ENCODE measurements around the gene RAD54L.
"Not testable (repeated sequence)": the region's sequence is repeated elsewhere in the genome, so short reads cannot be mapped to it uniquely, and the experiment has no call there.

The RAD54L gene

GRCh38 chr1:46288485-46289133 is 41.0 kb downstream of the RAD54L start:
- no peak for DNase-seq

DNA sequence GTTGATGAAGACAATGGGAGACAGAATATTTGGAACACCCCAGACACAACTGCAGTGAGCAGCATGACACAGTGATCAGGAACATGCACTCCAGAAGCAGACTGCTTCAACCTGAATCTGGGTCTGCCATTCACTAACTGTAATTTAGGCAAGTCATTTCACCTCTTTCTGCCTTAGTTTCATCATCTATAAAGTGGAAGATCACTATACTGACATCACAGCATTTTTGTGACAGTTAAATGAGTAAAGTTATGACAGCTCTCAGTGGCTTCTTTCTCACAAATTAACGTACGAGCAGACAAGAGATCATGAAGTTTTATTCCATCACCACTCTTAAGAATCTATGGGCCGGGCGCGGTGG is 41.6 kb downstream of the RAD54L start:
- no peak for DNase-seq

DNA sequence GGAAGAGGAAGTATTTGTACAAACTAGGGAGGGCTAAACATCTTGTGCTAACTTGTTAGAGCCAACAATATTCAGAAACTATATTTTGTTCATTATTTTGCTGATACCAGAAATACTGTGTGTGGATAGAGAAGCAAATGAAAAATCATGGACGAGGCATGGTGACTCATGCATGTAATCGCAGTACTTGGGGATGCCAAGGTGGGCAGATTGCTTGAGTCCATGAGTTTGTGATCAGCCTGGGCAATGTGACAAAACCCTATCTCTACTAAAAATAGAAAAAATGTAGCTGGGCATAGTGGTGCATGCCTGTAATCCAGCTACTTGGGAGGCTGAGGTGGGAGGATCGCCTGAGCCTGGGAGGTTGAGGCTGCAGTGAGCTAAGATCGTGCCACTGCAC is 42.4 kb downstream of the RAD54L start:
- no peak for DNase-seq

DNA sequence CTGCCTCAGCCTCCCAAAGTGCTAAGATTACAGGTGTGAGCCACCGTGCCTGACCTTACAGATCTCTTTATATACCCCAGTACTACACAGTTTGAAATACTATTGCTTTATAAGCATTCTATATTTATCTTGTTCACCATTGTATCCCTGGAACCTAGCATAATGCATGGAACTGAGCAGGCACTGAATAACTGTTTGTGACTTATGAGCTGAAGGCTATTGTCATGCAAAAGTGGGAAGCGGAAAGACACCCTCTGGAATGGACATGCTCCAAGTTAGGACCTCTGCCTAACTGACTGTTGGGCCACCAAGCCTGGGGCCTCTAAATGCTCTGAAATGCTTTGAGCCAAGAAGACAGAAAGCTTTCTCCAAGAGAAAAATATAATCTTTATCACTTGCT is 47.7 kb downstream of the RAD54L start:
- no peak for DNase-seq

DNA sequence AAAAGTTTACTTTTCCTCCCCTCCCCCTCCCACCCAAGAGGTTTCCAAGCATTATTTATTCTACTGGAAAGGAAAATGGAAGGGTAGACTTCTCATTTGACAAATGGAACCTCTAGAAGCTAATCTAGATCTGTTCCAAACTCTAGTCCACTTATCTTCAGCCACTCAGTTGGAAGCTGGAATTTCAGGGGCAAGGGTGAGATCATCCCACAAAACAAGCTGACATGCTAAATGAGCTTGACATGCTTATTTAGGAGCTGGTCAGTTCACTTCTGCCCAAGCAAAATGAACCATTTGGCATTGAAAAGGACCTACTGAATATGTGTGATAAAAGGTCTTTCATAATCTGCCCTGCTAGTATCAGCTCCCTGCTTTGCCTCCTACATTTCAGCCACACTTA is 50.8 kb downstream of the RAD54L start:
- DNase-seq: no peak

DNA sequence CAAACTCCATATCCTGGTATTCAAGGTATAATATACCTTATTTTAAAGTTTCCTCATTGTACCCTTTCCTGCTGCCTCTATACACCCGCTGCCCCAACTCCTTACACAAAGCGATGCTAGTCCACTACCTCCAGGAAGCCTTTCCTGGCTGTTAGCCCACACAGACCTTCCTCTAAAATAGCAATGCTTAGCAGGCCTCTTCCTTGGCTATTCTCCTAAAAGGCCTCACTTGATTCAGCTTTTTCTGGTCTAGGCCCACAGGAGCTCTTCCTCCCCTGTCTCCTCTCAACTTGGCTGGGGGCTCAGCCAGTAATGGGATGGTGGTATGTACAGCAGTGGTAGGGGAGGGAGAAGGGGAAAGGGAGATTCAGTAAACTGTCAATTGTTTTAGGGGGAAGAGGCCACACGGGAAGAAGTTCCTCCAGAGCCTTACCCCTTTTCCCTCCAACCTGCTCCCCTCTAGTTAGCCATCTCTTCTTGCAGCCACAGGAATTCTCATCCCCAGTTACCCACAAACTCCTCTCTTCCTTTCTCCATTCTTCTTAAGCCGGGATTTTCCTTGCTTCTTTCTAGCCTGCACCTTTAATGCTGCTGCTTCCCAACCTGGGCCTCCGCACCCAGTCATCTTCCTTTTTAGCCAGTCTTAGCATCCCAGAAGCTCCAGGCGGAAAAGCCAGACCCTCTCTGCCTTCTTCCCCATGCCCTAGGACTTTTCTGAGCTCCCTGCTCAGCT is 53.3 kb downstream of the RAD54L start:
- no peak for DNase-seq

DNA sequence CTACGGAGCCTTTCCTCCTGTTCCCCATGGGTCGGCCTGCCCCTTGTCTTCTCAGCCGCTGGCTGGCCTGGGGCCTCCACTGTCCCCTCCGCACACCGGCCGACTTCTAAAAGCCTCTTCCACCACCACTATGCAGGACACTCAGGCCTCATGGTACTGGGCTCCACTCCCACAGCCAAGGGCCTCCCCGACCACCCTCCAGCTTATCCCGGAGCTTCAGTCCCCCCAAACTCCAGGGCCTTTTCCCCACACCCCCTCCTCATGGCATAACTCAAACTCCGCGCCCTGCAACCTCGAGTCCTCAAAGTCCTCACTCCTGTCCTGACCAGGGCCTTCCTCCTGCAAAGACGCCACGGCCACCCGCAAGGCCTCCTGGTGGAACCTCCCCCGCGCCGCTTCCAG is 53.8 kb downstream of the RAD54L start:
- DNase-seq: no peak

GRCh38 chr1:46301808-46302640 is 54.5 kb downstream of the RAD54L start:
- DNase-seq: no peak

DNA sequence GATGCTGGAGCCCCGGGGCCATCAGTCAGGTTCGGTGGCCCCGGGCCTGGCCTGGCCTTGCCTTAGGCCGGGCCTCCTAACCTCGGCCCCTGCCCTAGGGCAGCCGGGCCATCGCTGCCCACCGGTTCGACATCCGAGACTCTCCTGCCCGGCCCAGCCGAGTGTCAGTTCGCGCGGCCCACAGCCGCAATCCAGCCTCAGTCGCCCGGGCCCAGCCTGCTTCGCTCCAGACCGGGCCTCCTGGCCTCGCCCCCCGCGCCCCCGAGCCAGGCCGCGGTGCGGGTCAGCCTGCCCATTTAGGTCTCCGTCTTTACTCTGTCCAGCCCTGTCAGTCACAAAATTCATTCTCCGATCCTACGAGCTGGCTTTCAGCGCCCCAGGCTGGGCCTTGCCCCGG is 55.1 kb downstream of the RAD54L start:
- DNase-seq: no peak

DNA sequence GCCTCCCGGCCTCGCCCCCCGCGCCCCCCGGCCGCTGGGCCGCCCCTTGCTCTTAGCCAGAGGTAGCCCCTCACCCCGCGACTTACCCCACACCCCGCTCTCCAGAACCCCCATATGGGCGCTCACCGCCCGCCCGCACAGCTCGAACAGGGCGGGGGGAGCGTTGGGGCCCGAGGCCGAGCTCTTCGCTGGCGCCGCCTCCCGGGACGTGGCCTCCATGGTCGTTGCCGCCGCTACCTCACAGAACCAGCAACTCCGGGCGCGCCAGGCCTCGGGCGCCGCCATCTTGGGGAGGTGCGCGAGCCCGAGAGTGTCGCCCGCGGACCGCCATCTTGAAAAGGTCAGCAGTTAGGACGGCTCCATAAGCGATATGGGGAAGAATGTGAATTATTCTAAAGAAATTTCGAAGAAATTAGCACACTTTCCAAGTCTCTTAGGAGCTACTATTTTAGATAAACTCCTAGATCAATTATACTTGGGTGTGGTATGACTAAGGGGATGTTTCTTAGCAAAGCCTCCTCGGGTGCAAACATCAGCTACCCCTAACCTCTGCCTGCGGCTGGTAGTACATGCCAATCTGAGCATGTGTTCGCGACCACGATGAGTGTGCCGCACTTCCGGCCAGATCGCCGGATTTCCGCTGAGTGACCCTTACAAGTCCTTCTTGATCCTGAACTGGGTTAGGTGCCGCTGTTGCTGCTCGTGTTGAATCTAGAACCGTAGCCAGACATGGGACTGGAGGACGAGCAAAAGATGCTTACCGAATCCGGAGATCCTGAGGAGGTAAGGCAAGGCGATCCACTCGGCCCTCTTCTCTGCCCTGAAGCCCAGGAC is 55.7 kb downstream of the RAD54L start, which contains the start of the genes LRRC41 and UQCRH:
Gene LRRC41, minus strand, starts transcription at position 579 of the 834 bp plus-strand sequence. Its CDS starts 294 bp downstream, at position 285.
Gene UQCRH, plus strand, starts transcription at position 661 of the 834 bp plus-strand sequence. Its CDS starts 69 bp downstream, at position 730.
- DNase-seq: peak; percentile 81

GRCh38 chr1:46303872-46304326 is 56.3 kb downstream of the RAD54L start:
- DNase-seq: no peak

DNA sequence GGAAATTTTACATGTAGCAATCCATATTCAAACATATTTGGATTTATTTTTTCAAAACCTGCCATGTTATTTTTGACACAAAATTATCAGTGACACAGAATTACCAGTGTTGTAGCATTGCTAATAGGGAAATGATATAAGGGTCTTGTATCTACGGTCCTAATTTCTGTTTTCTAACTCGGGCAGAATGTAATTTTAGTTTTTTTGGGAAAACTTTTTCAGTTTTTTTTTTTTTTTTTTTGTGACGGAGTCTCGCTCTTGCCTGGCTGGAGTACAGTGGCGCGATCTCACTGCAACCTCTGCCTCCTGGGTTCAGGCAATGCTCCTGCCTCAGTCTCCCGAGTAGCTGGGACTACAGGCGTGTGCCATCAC is 58.6 kb downstream of the RAD54L start:
- no peak for DNase-seq

DNA sequence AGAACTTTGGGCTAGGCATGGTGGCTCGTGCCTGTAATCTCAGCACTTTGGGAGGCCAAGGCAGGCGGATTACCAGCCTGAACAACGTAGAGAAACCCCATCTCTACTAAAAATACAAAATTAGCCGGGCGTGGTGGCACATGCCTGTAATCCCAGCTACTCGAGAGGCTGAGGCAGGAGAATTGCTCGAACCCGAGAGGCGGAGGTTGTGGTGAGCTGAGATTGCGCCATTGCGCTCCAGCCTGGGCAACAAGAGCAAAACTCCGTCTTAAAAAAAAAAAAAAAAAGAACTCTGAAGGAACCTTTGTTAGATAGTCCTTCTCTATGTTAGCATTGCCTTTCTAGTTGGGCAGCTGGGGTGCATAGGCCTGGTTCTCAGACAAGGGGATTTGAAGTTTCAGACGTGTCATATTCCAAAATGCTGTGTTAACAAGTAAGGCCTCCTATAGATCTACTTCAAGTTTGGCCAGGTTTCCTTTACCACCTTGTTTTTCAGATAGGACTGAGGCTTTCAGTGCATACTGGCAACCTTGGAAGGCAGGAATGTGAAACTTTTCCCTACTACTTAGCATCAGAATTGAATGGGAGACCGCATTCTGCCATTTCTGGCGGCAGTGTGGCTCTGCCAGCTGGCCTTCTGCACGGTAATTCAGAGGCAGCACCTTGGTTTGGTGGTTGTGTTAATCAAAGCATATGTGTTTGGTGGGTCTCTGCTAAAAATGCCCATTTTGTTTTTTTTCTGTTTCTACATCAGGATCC is 62.0 kb downstream of the RAD54L start:
- DNase-seq: no peak

DNA sequence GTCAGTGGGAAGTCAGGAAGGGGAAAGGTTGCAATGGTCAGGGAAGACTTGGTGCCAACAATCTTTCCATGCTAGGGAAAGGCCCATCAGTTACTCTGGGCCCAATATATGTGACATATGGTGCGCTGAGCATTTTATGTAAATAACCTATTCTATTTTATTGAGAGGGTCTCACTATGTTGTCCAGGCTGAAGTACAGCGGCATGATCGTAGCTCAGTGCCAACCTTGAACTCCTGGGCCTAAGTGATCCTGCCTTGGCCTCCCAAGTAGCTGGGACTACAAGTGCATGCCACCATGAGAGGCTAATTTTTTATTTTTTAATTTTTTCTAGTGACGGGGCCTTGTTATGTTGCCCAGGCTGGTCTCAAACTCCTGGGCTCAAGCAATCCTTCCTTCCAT is 62.8 kb downstream of the RAD54L start:
- DNase-seq: no peak

DNA sequence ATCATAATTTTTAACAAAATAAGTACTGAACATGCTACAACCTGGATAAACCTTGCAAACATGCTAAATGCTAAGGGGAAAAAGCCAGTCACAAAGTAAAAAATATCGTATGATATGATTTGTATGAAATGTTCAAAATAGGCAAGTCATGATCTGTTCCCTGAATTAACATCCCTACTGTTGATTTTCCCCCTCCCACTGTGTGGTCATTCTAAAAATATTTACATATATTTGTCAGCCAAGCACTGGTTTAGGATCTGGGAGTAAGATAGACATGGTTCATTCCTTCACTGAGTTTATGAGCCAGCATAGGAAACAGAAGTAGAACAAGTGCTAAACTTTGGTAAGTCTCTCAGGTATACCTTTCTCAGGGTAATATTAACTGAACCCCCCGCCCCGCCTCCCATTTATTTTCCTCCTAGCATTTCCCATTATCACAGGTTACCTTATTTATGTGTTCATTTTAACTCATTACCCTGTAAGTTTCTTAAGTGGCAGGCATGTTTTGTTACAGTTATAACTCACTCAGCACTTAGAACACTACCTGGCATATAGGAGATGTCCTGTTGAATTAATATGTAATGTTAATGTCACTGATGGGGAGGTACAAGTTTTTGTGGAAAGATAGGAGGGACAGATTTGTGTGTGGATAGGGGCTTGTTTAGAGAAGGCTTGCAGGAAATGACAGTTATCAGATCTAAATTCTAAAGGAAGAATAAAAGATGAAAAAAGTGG is 68.3 kb downstream of the RAD54L start:
- no peak for DNase-seq

DNA sequence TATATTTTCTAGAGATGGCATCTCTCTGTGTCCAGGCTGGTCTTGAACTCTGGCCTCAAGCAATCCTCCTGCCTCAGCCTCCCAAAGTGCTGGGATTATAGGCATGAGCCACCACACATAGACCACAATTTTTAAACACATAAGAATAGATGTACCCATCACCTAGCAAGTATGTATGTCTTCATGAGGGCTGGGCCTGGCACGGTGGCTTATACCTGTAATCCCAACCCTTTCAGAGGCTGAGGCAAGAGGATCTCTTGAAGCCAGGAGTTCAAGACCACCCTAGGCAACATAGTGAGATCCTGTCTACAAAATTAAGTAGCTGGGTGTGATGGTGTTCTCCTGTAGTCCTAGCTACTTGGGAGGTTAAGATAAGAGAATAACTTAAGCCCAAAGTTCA is 69.8 kb downstream of the RAD54L start:
- DNase-seq: no peak

- DNase-seq: not testable (repeated sequence)
Measured at GRCh38 chr1:46319301-46319700, 71.7 kb downstream of the RAD54L start.

- not testable (repeated sequence) for DNase-seq
Measured at GRCh38 chr1:46319960-46320914, 72.7 kb downstream of the RAD54L start.

- not testable (repeated sequence) for DNase-seq
Measured at GRCh38 chr1:46322191-46322590, 74.6 kb downstream of the RAD54L start.
